Measurements from ENCODE around the gene CFAP97D1.
A peak's percentile ranks its signal among the peaks of the same experiment; 100 is the strongest.
"Not testable (repeated sequence)": the region's sequence is repeated elsewhere in the genome, so short reads cannot be mapped to it uniquely, and the experiment has no call there.

Gene CFAP97D1

GRCh38 chr17:43768943-43769342 is 11.3 kb upstream of the CFAP97D1 start:
- DNase-seq, result no peak

- DNase-seq, result no peak
These were observed 10.8 kb upstream of the CFAP97D1 start for GRCh38 chr17:43769426-43769825.

GRCh38 chr17:43769859-43770258 is 10.4 kb upstream of the CFAP97D1 start:
- DNase-seq, result no peak

DNA sequence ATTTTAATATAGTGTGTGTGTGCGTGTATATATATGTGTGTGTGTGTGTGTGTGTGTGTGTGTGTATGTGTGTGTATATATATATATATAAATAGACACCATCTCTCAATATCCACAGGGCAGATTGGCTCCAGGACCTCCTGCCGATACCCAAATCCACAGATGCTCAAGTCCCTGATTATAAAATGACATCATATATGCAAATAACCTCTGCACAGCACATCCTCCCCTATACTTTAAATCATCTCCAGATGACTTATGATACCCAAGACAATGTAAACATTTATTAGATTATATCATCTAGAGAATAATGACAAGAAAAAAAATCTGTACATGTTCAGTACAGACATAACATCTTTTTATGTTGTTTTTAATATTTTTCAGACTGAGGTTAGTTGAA is 9.3 kb upstream of the CFAP97D1 start:
- no peak for DNase-seq

- DNase-seq, result no peak
These were observed 8.8 kb upstream of the CFAP97D1 start for GRCh38 chr17:43771463-43771862.

- DNase-seq, result no peak
These were observed 7.2 kb upstream of the CFAP97D1 start for GRCh38 chr17:43772877-43773648.

DNA sequence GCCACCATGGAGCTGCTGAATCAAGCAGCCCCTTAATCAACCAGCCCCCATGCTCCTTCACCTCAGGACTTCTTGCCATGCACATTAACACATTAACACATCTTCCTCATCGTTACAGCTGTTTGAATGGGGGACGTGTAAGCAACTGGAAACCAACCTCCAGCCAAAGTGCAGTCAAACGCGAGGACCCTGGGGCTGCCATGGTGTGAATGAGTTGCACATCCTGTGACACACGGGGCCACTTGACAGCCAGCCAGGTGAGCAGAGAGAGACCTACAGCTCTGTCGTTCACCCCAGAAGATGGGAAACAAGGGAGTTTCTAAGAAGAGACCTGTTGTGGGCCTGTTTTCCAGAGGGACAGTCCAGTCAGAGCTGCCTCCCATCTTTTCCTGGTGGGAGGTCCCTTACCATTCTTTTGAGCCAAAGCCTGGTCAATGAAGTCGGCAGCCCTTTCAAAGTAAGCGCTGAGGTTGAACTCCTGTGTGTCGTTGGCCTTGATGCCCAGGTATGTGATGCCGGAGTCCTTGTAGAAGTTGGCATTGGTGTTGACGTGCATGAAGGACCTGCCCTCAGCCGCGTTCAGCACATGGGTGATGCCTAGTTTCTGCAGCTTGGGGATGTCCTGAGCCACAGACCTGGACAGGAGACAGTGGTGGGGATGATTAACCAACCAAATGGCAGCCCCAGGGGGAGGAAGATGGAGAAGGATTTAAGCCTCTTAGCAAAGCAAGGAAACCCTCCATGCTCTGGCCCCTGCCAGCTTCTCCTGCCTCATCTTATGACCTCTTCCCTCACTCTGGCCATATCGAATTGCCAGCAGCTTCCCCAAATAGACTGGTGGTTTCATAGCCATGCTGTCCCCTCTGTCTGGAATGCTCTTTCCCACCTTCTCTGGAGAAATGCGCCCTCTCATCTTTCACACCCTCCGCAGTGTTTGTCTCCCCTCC is 5.7 kb upstream of the CFAP97D1 start:
- DNase-seq, result no peak

- DNase-seq, result peak; percentile 69
These were observed 1.7 kb upstream of the CFAP97D1 start, which contains the start of gene DUSP3 for GRCh38 chr17:43778337-43779144. DUSP3 (minus strand) TSS chr17:43778977; CDS start chr17:43778924, 53 bp downstream.

DNA sequence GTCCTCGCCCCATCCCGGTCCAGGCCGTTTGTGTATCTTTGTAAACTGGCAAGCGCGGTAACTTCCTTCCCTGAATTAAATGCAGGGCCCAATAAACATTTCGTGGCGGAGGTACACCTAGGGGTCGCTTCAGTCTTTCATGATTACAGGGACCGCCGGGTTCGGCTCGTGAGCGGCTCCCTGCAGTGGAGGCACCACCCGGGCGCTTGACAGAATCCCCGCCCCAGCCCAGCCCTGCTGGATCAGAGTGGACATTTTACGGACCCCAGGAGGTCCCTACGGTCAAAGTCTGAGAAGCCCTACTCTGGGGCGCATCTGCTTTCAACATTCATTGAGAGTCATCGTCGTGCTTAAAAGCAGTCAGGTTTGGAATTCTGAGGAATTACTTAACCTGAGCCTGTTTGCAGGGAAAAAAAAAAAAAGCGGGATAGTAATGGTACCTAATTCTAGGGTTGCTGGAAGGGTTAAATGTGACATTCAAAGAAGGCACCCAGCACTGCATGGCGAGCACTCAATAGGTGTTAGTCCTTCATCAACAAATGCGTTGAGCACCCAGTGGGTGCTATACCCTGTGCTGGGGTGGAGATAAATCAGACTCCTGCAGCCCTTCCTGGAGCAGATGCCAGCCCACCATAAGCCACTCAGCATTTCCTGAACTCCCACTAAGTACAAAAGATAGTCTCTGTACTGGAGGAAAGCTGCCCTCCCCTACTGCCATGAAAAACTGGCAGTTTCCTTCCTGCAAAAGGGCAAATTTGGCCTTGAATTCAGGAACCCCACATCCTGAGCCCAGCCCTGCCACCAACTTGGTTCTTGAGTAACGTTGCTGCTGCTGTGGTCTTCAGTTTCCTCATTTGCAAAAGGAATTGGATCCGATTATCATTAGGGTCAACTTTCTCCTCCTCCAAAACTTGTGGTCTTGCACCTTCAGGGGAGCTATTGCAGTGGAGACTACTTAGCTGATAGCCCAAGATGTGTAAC is 800 bp upstream of the CFAP97D1 start:
- DNase-seq, result no peak

DNA sequence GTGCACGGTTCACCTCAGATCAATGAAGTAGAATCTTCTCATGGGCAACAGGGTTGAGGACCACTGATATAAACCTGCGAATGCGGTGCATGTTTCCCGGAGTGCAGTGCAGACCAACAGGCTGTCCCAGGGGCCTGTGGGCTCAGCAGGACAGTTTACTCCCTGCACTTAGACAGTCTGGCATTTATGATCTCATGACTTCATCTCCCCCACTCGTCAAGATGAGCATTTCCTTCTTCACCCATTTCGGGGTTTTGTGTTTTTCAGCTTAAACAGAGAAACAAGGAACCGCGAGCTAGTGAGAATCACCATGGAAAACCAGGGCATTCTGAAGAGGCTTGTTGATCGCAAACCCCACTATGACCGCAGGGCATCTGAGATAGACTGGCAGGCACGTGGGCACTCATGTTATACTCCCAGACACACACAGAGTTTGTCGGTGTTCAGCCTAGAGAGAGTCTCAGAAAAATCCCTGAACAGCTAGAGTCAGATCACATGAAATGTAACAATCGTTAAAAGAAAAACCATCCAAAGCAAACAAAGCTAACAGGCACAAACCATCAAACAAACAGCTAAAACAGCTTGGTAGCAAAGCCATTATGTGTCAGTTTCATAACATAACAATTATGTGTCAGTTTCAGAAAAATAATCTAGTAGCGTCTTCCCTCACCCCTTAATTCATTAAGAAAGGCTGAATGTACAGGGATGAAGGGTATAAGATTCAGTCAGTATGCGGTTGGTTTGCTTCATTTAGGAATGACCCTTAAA is 2.9 kb downstream of the CFAP97D1 start:
- DNase-seq, result no peak

GRCh38 chr17:43784068-43784467 is 3.8 kb downstream of the CFAP97D1 start:
- DNase-seq, result no peak

DNA sequence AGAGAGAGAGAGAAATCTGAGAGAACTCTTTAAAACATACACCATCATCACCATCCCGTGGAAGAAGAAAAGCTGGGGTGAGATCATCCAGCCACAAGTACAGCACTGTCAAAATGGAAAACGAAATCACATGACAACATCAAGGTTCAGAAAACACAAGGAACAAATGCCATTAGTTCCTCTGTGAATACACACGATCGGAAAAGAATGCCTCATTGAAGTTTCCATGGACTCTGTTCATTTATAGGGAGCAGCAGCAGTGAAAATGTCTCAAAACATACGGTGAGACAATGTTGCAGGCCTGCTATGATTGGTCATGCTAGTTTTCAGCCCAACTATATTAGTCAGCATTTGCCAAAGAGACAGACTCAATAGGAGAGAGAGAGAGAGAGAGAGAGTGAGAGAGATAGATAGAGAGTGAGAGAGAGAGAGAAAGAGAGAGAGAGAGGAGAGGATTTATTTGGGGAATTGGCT is 4.4 kb downstream of the CFAP97D1 start:
- no peak for DNase-seq

DNA sequence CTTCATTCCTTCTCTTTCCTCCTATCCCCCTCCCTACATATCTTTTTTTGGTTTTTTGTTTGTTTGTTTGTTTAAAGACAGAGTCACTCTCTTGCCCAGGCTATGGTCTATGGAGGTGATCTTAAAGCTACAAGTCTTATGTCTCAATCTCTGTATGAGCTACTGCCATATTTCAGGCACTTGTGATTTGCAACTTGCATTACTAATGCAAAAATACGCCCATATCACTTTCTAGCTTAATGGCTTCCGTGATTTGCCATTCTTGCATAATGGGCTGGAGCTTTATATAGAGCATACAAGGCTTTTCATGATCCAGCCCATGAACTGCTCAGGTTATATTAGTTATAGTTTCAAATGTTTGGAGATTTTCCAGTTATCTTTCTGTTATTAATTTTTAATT is 7.5 kb downstream of the CFAP97D1 start:
- no peak for DNase-seq

DNA sequence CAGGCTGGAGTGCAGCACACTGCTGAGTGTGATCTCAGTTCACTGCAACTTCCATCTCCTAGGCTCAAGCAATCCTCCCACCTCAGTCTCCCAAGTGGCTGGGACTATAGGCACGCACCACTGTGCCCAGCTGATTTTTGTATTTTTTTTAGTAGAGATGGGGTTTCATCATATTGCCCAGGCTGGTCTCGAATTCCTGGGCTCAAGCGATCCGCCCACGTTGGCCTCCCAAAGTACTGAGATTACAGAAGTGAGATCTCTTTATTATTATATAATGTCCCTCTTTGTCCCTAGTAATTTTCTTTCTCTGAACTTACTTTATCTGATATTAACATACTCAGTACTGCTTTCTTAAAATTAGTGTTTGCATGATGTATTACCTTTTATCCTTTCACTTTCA is 8.3 kb downstream of the CFAP97D1 start:
- DNase-seq, result no peak

- DNase-seq, result no peak
These were observed 9.2 kb downstream of the CFAP97D1 start for GRCh38 chr17:43789482-43789881.

DNA sequence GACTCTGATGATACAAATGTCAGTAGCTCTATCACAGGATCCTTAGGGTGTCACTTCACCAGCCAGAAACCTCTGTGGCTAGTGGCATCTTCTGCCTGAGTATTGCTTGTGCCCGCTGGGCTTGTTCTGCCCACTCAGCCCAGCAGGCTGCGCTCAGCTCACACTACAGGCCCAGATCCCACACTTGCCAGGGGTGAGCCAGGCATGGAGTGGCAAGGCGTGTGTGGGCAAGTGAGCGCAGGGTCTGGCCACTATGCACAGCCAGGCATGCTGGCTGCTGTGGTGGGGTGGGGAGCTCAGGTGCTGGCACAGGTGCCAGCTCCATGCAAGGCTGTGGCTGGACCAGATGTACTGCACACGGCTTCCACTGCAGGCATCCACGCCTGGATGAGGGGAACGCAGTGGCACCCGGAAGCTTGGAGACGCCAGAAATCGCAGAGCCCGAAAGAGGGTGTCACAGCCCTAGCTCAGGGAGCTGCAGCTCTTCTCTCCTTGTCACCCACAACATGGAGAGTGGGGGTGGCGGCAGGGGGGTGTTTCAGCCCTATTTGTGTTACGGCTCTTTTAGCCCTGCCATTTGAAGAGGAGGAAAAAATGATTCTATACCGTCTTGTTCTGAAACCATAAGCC is 10.2 kb downstream of the CFAP97D1 start:
- no peak for DNase-seq

GRCh38 chr17:43791589-43791988 is 11.4 kb downstream of the CFAP97D1 start:
- no peak for DNase-seq

DNA sequence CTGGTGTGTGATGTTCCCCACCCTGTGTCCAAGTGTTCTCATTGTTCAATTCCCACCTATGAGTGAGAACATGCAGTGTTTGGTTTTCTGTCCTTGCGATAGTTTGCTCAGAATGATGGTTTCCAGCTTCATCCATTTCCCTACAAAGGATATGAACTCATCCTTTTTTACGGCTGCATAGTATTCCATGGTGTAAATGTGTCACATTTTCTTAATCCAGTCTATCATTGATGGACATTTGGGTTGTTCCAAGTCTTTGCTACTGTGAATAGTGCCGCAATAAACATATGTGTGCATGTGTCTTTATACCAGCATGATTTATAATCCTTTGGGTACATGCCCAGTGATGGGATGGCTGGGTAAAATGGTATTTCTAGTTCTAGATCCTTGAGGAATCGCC is 12.4 kb downstream of the CFAP97D1 start:
- DNase-seq, result not testable (repeated sequence)

- DNase-seq, result not testable (repeated sequence)
These were observed 17.8 kb downstream of the CFAP97D1 start for GRCh38 chr17:43798024-43798423.

DNA sequence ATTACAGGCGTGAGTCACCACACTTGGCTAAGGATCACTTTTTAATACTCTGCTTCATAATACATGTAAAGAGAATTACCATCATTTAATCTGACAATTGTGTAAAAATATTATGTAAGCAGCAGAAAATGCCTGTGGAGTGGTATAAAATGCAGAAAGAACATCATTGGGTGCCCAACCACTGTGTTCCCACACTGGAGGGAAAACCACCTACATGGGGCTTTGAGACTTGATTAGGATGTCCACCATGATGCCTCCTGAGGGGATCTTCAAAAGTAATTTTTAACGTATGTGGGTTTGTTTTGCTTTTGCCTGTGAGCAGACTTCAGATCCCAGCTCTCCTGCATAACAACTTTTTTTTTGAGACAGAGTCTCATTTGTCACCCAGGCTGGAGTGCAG is 18.8 kb downstream of the CFAP97D1 start:
- DNase-seq, result no peak

All from stimulated activated CD4-positive, alpha-beta T cell treated with anti-CD3 and anti-CD28 coated beads, Interleukin-4, amount 100 ng/mL, for 24 hours (primary cell).